CD14-positive monocyte (primary cell): ENCODE data around the gene COQ8A. TPM values are rescaled to one million over a fixed set of nuclear protein-coding genes. Genes with fewer than 3 reads are reported as not detected.

Experiments
- DNase-seq, 3 donors: peaks; one replicate each; pipeline ENCODE4 v3.0.0-alpha.2; 2011 to 2022
- H2AFZ ChIP-seq: 2 replicates; pipeline ENCODE4 v1.6.0; 2012; ENCODE audit warnings: mild to moderate bottlenecking, low read depth, low read length, inconsistent platforms; ENCODE audit not compliant: insufficient read depth, poor library complexity, severe bottlenecking
- H3K27ac ChIP-seq, 2 donors: 1 replicate in 1 of 2; 2 replicates in 1 of 2; pipeline ENCODE4 v1.5.1; 2012 to 2013; ENCODE audit warnings: low read length in 2 of 2, control low read depth in 1 of 2, inconsistent platforms in 1 of 2, low read depth in 1 of 2, mild to moderate bottlenecking in 1 of 2
- H3K27me3 ChIP-seq, 2 donors: one replicate each; pipeline versions ENCODE4 v1.6.0 to v1.6.1; 2011 to 2013; ENCODE audit warnings: low read length in 2 of 2; ENCODE audit not compliant: control insufficient read depth in 2 of 2, insufficient read depth in 2 of 2
- H3K36me3 ChIP-seq, 2 donors: replicated peaks in 1 of 2; 1 replicate in 1 of 2; 2 replicates in 1 of 2; pipeline versions ENCODE4 v1.5.1 to v1.6.1; 2012 to 2013; ENCODE audit warnings: low read length in 2 of 2, control low read depth in 1 of 2, inconsistent platforms in 1 of 2, mild to moderate bottlenecking in 1 of 2; ENCODE audit not compliant: insufficient read depth in 2 of 2, control insufficient read depth in 1 of 2
- H3K4me1 ChIP-seq, 2 donors: 1 replicate in 1 of 2; 2 replicates in 1 of 2; pipeline versions ENCODE4 v1.5.1 to v1.6.1; 2012 to 2013; ENCODE audit warnings: low read length in 2 of 2, control low read depth in 1 of 2, inconsistent platforms in 1 of 2, mild to moderate bottlenecking in 1 of 2, moderate library complexity in 1 of 2; ENCODE audit not compliant: insufficient read depth in 2 of 2, control insufficient read depth in 1 of 2
- H3K4me2 ChIP-seq: replicated peaks from 2 replicates; pipeline ENCODE3; 2012; ENCODE audit warnings: low read length, moderate library complexity, mild to moderate bottlenecking; ENCODE audit not compliant: poor library complexity, severe bottlenecking; ENCODE audit errors: extremely low read depth
- H3K4me3 ChIP-seq, 3 experiments: fragments of 200-600 bp in 1 of 3; sonication (generic) in 1 of 3; replicated peaks in 1 of 3; 1 replicate in 2 of 3; 2 replicates in 1 of 3; pipeline ENCODE4 v1.5.1; 2011 to 2013; ENCODE audit warnings: low read length in 3 of 3, mild to moderate bottlenecking in 3 of 3, control low read depth in 2 of 3, low read depth in 2 of 3, inconsistent platforms in 1 of 3, moderate library complexity in 1 of 3
- H3K79me2 ChIP-seq: 2 replicates; pipeline ENCODE4 v1.6.0; 2012; ENCODE audit warnings: mild to moderate bottlenecking, control low read depth, inconsistent platforms, low read length, moderate library complexity; ENCODE audit not compliant: insufficient read depth
- H3K9ac ChIP-seq: 2 replicates; pipeline ENCODE4 v1.6.0; 2017; ENCODE audit warnings: low read length, mild to moderate bottlenecking; ENCODE audit not compliant: insufficient read depth, poor library complexity, severe bottlenecking
- H3K9me3 ChIP-seq, 2 donors: replicated peaks in 1 of 2; 1 replicate in 1 of 2; 2 replicates in 1 of 2; pipeline versions ENCODE4 v1.5.1 to v1.6.1; 2012 to 2013; ENCODE audit warnings: low read length in 2 of 2, control low read depth in 1 of 2; ENCODE audit not compliant: control insufficient read depth in 1 of 2, insufficient read depth in 1 of 2
- H4K20me1 ChIP-seq: 2 replicates; pipeline ENCODE4 v1.6.0; 2012; ENCODE audit warnings: mild to moderate bottlenecking, low read length, control low read depth, moderate library complexity; ENCODE audit not compliant: insufficient read depth
- H3K27ac Mint-ChIP-seq, 7 donors: one replicate each; pipeline ENCODE4 v1.8.0; 2020; ENCODE audit warnings: mild to moderate bottlenecking in 7 of 7, mixed read lengths in 7 of 7, moderate library complexity in 6 of 7, inconsistent platforms in 2 of 7
- H3K27me3 Mint-ChIP-seq, 3 donors: one replicate each; pipeline ENCODE4 v1.8.0; 2021 to 2022; ENCODE audit warnings: low read depth in 3 of 3, mild to moderate bottlenecking in 3 of 3, mixed read lengths in 3 of 3, moderate library complexity in 3 of 3, inconsistent platforms in 1 of 3
- H3K36me3 Mint-ChIP-seq, 2 donors: one replicate each; pipeline ENCODE4 v1.8.0; 2020; ENCODE audit warnings: mixed read lengths in 2 of 2, inconsistent platforms in 1 of 2, mild to moderate bottlenecking in 1 of 2
- H3K4me1 Mint-ChIP-seq: one replicate; pipeline ENCODE4 v1.8.0; 2020; ENCODE audit warnings: mild to moderate bottlenecking, mixed read lengths
- H3K4me3 Mint-ChIP-seq, 2 donors: one replicate each; pipeline ENCODE4 v1.8.0; 2020; ENCODE audit warnings: mild to moderate bottlenecking in 2 of 2, mixed read lengths in 2 of 2, moderate library complexity in 1 of 2
- H3K9me3 Mint-ChIP-seq, 7 donors: one replicate each; pipeline ENCODE4 v1.8.0; 2020 to 2022; ENCODE audit warnings: mixed read lengths in 7 of 7, mild to moderate bottlenecking in 6 of 7, moderate library complexity in 6 of 7, inconsistent platforms in 2 of 7
- WGBS: methylation state at CpG from one replicate; pipeline ENCODE4 v1.1.5; 2013; ENCODE audit warnings: missing lambda C conversion rate; ENCODE audit not compliant: insufficient coverage; 5-methylcytosine and 5-hydroxymethylcytosine counted together
- intact Hi-C, 2 donors: fragments of 100-400 bp; cut with micrococcal nuclease; formaldehyde crosslinking; loops; one replicate each; pipeline versions ENCODE4 v1.15.0 to v1.15.1; 2023
- polyA plus RNA-seq, 3 donors: library from polyadenylated mRNA; depleted of rRNA in 1 of 3; unstranded in 2 of 3; stranded (reverse) in 1 of 3; fragments of 300-500 nt in 2 of 3; fragments of >200 nt in 1 of 3; fragmentation: Illumina TruSeq in 2 of 3; gene quantifications; 1 replicate in 2 of 3; 2 replicates in 1 of 3; pipeline ENCODE4 v1.2.3, GENCODE V29; 2012 to 2021
- TF ChIP-seq, protein P1 (sequence below): fragments of 200-600 bp; IDR thresholded peaks from one replicate; pipeline ENCODE4 v1.8.0; 2022; ENCODE audit warnings: antibody characterized with exemption, mild to moderate bottlenecking

The COQ8A gene
- polyA plus RNA-seq, 3 donors = 33.1 to 44.7 (median 38.2) TPM

DNA sequence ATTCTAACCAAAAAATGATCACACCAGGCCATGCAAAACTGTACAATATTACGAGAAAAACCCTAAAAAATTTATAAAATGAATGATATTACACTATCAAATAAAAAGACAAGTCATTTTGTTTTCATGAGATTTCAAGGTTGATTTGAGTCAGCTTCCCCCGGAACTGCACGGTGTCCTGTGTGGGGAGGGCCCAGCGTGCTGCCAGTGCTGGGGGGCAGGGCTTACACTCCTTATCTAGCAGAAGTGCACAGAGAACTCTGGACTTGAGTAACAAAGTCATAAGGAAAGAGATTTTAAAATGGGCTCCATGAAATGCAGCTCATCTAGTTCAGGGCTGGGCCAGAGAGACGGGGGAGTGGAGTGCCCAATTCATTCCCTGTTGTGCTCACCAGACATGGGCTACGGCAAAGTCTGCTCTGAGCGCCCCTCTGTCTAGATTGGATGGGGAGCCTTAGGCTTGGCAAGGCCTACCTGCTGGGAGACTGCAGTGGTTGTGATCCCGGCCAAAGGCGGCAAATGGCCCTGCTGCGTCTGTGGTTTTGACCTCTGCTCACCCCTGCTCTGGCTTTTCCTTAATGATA, 50.1 kb downstream of the COQ8A start:
- Histone ChIP-seq H3K27ac (peak overlapping the region; percentile 4 to 76), H3K27me3 (no peaks in the 10 kb centered on the region), H4K20me1 (no peaks in the 10 kb centered on the region), H3K4me1 (peaks cover 20 to 22% of the 10 kb centered on the region in 2 donors), H3K36me3 (peaks cover 19 to 30% of the 10 kb centered on the region in 2 donors), H3K4me3 (peak overlapping the region in 1 of 3 experiments; percentile 46), H3K9me3 (no peaks in the 10 kb centered on the region), H3K9ac (peak overlapping the region; percentile 4), H3K4me2 (peak overlapping the region; percentile 48), H3K79me2 (no peaks in the 10 kb centered on the region), H2AFZ (peak overlapping the region; percentile 56)
- TF ChIP-seq, protein P1, sequence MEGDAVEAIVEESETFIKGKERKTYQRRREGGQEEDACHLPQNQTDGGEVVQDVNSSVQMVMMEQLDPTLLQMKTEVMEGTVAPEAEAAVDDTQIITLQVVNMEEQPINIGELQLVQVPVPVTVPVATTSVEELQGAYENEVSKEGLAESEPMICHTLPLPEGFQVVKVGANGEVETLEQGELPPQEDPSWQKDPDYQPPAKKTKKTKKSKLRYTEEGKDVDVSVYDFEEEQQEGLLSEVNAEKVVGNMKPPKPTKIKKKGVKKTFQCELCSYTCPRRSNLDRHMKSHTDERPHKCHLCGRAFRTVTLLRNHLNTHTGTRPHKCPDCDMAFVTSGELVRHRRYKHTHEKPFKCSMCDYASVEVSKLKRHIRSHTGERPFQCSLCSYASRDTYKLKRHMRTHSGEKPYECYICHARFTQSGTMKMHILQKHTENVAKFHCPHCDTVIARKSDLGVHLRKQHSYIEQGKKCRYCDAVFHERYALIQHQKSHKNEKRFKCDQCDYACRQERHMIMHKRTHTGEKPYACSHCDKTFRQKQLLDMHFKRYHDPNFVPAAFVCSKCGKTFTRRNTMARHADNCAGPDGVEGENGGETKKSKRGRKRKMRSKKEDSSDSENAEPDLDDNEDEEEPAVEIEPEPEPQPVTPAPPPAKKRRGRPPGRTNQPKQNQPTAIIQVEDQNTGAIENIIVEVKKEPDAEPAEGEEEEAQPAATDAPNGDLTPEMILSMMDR = no peak
- H3K4me3 Mint-ChIP-seq = peak overlapping the region in 1 of 2 donors; percentile 82
- peaks cover 21 to 29% of the 10 kb centered on the region in 2 donors for H3K36me3 Mint-ChIP-seq
- peaks cover 21% of the 10 kb centered on the region for H3K4me1 Mint-ChIP-seq
- H3K27ac Mint-ChIP-seq = peak overlapping the region; percentile 16 to 90 (median 74)
- H3K9me3 Mint-ChIP-seq = no peaks in the 10 kb centered on the region
- WGBS = 49% methylated on average over 7 of the region's 10 CpGs
- intact Hi-C loops = no loop called here
- peaks cover 0 to 2% (median 0%) of the 10 kb centered on the region in 3 donors for H3K27me3 Mint-ChIP-seq
- peak; percentile 5 to 30 (median 20) for DNase-seq

DNA sequence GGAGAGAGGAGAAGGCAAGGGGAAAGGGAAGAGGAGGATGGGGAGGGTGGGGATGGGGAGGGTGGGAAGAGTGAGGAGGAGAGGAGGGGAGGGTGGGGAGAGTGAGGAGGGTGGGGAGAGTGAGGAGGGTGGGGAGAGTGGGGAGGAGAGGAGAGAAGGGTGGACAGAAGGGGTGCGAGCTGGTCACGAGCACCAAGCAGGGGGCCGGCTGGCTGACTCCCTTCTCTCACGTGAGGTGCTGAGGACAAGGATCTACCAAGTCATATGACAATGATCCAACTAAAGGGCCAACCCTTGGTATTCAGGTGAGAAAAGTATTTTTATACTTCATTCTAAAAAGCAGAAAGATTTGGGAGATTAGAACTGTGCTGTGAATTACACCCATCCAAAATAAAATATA, 51.8 kb downstream of the COQ8A start:
- no peak overlapping the region for H3K27ac Mint-ChIP-seq
- H3K79me2 ChIP-seq = no peaks in the 10 kb centered on the region
- no peak overlapping the region for H3K9ac ChIP-seq
- H3K4me3 ChIP-seq = no peak overlapping the region
- intact Hi-C loops = no loop called here
- H3K4me1 ChIP-seq = peaks cover 20 to 22% of the 10 kb centered on the region in 2 donors
- peaks cover 6 to 12% of the 10 kb centered on the region in 2 donors for H3K36me3 Mint-ChIP-seq
- H3K27me3 Mint-ChIP-seq = peaks cover 0 to 2% (median 0%) of the 10 kb centered on the region in 3 donors
- peaks cover 3 to 13% of the 10 kb centered on the region in 2 donors for H3K36me3 ChIP-seq
- H3K9me3 Mint-ChIP-seq = no peaks in the 10 kb centered on the region
- H3K4me2 ChIP-seq = no peak overlapping the region
- no peaks in the 10 kb centered on the region for H3K27me3 ChIP-seq
- H2AFZ ChIP-seq = no peak overlapping the region
- TF ChIP-seq, protein P1 = no peak
- no peaks in the 10 kb centered on the region for H4K20me1 ChIP-seq
- DNase-seq = no peak
- H3K4me1 Mint-ChIP-seq = peaks cover 21% of the 10 kb centered on the region
- no CpG with 5 or more reads among the region's 4 CpGs for WGBS
- H3K27ac ChIP-seq = no peak overlapping the region
- H3K9me3 ChIP-seq = no peaks in the 10 kb centered on the region
- H3K4me3 Mint-ChIP-seq = no peak overlapping the region
